Type B pancreatic cell (in vitro differentiated cells): ENCODE measurements around the gene SUPT3H. TPM values are rescaled to one million over a fixed set of nuclear protein-coding genes. Genes with fewer than 3 reads are reported as not detected.
"Not testable (repeated sequence)": the region's sequence is repeated elsewhere in the genome, so short reads cannot be mapped to it uniquely, and the experiment has no call there.

Experiments used
- DNase-seq: peaks from one replicate; pipeline ENCODE4 v3.0.0; 2021; ENCODE audit warnings: mixed read lengths; ENCODE audit not compliant: unreplicated experiment; ENCODE audit errors: extremely low spot score
- H3K27ac Mint-ChIP-seq: 2 replicates; pipeline ENCODE4 v1.8.0; 2021; ENCODE audit warnings: mild to moderate bottlenecking, mixed read lengths
- H3K27me3 Mint-ChIP-seq: 2 replicates; pipeline ENCODE4 v1.8.0; 2021; ENCODE audit warnings: mixed read lengths
- H3K36me3 Mint-ChIP-seq: 2 replicates; pipeline ENCODE4 v1.8.0; 2021; ENCODE audit warnings: mixed read lengths
- H3K4me1 Mint-ChIP-seq: one replicate; pipeline ENCODE4 v1.8.0; 2021; ENCODE audit warnings: mixed read lengths; ENCODE audit not compliant: unreplicated experiment
- H3K4me3 Mint-ChIP-seq: 2 replicates; pipeline ENCODE4 v1.8.0; 2021; ENCODE audit warnings: mild to moderate bottlenecking, mixed read lengths
- H3K9me3 Mint-ChIP-seq: 2 replicates; pipeline ENCODE4 v1.8.0; 2021; ENCODE audit warnings: mixed read lengths
- total RNA-seq: library from RNA; stranded (reverse); gene quantifications from 2 replicates; pipeline ENCODE4 v1.2.1, GENCODE V29; 2021; ENCODE audit warnings: low replicate concordance
- TF ChIP-seq, protein P1 (sequence below): fragments of 200-600 bp; sonication (generic); conservative IDR thresholded peaks from 2 replicates; pipeline ENCODE4 v1.5.0; 2021; ENCODE audit warnings: antibody characterized with exemption, mild to moderate bottlenecking

SUPT3H gene
- total RNA-seq, 1 donor from 2014 or later = 18.4 TPM

- H3K4me3 Mint-ChIP-seq = no peak overlapping the region
- DNase-seq = no peak
- TF ChIP-seq, protein P1, sequence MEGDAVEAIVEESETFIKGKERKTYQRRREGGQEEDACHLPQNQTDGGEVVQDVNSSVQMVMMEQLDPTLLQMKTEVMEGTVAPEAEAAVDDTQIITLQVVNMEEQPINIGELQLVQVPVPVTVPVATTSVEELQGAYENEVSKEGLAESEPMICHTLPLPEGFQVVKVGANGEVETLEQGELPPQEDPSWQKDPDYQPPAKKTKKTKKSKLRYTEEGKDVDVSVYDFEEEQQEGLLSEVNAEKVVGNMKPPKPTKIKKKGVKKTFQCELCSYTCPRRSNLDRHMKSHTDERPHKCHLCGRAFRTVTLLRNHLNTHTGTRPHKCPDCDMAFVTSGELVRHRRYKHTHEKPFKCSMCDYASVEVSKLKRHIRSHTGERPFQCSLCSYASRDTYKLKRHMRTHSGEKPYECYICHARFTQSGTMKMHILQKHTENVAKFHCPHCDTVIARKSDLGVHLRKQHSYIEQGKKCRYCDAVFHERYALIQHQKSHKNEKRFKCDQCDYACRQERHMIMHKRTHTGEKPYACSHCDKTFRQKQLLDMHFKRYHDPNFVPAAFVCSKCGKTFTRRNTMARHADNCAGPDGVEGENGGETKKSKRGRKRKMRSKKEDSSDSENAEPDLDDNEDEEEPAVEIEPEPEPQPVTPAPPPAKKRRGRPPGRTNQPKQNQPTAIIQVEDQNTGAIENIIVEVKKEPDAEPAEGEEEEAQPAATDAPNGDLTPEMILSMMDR = no peak
- H3K27ac Mint-ChIP-seq = no peak overlapping the region
- no peaks in the 10 kb centered on the region for H3K9me3 Mint-ChIP-seq
- H3K27me3 Mint-ChIP-seq = no peaks in the 10 kb centered on the region
- H3K4me1 Mint-ChIP-seq = no peaks in the 10 kb centered on the region
- no peaks in the 10 kb centered on the region for H3K36me3 Mint-ChIP-seq
These were observed 480.4 kb downstream of the SUPT3H start for GRCh38 chr6:44897316-44897715.

- Mint-ChIP-seq H3K4me1 (no peaks in the 10 kb centered on the region), H3K27ac (no peak overlapping the region), H3K36me3 (no peaks in the 10 kb centered on the region), H3K4me3 (no peak overlapping the region), H3K27me3 (no peaks in the 10 kb centered on the region), H3K9me3 (no peaks in the 10 kb centered on the region)
- DNase-seq = no peak
- TF ChIP-seq, protein P1 = no peak
These were observed 481.0 kb downstream of the SUPT3H start for GRCh38 chr6:44896701-44897100.

GRCh38 chr6:44892579-44892978, 485.2 kb downstream of the SUPT3H start:
- Mint-ChIP-seq H3K36me3 (no peaks in the 10 kb centered on the region), H3K27me3 (no peaks in the 10 kb centered on the region)

GRCh38 chr6:44879071-44879470, 498.7 kb downstream of the SUPT3H start:
- not testable (repeated sequence) for H3K4me3 Mint-ChIP-seq, H3K27ac Mint-ChIP-seq, H3K27me3 Mint-ChIP-seq, DNase-seq, H3K4me1 Mint-ChIP-seq, H3K36me3 Mint-ChIP-seq
- H3K9me3 Mint-ChIP-seq = peaks cover 10% of the 10 kb centered on the region

More at GRCh38 chr6:44892579-44892978, 485.2 kb downstream of the SUPT3H start:
- no peak overlapping the region for H3K4me3 Mint-ChIP-seq
- no peaks in the 10 kb centered on the region for H3K9me3 Mint-ChIP-seq
- no peaks in the 10 kb centered on the region for H3K4me1 Mint-ChIP-seq
- TF ChIP-seq, protein P1 = no peak
- no peak overlapping the region for H3K27ac Mint-ChIP-seq
- no peak for DNase-seq

DNA sequence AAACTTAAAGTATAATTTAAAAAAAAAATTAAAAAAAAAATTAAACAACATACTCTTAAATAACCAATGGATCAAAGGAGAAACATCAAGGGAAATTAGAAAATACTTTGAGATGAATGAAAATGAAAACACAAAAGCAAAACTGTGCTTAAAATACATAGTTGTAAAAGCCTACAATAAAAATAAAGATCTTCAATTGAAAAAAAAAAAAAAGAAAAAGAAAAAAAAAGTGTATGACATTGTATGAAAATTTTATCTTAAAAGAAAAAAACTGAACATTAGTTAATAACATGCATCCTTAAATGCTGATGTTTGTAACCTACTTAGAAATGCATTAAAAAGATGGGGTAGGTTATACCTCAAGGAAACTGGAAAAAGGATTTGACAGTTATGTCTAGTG, 501.1 kb downstream of the SUPT3H start:
- not testable (repeated sequence) for H3K4me3 Mint-ChIP-seq, H3K27ac Mint-ChIP-seq, DNase-seq, H3K4me1 Mint-ChIP-seq, H3K9me3 Mint-ChIP-seq, H3K36me3 Mint-ChIP-seq, H3K27me3 Mint-ChIP-seq

DNA sequence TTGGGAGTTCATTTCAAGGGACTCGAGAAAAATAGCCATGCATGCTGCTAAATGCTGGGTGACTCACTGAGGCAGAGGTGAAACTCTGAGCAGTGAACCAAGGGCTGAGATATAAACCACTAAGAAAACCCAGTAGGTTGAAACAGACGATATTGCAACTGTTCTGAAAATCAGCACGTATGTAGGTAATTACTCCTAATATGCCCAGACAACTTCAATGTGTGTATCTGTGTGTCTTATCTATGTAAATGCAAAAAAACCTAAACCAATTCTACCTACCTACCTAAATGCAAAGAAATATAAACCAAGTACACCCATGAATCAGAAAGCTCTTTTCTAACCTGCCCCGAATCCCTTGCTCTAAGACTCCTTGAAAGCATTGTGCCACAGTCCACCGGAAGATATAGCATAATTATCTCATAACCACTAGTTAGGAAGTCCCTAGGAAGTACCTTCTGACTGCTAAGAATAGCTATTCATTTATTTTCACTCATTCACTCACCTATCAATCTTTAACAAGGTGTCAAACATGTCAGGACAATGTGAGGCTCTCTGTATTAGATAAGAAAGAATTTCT, 508.3 kb downstream of the SUPT3H start:
- Mint-ChIP-seq H3K4me3 (no peak overlapping the region), H3K27ac (no peak overlapping the region), H3K27me3 (no peaks in the 10 kb centered on the region), H3K4me1 (no peaks in the 10 kb centered on the region), H3K9me3 (peaks cover 12% of the 10 kb centered on the region), H3K36me3 (peaks cover 5% of the 10 kb centered on the region)
- TF ChIP-seq, protein P1 = no peak
- DNase-seq = no peak

DNA sequence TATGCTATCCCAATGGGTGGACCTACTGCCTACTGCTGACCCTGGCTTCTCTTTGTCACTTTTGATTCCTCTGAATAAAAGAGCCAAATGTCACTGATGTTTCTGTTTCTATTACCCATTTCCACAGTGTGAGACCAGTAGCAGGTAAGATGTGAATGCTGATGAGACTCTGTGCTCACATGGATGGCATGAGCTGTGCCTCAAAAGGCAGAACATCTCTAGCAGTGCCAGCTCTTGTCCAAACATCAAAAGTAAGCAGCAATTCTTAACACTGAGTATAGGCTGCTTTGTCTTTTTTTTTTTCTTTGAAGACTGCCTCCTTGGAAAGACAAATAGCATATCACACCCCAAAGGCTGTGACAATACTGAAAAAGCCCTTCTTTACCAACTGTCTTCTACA, 508.8 kb downstream of the SUPT3H start:
- TF ChIP-seq, protein P1 = no peak
- Mint-ChIP-seq H3K4me1 (no peaks in the 10 kb centered on the region), H3K27me3 (no peaks in the 10 kb centered on the region)

More for the DNA sequence above, 508.8 kb downstream of the SUPT3H start:
- no peak overlapping the region for H3K27ac Mint-ChIP-seq
- H3K4me3 Mint-ChIP-seq = no peak overlapping the region
- peaks cover 12% of the 10 kb centered on the region for H3K9me3 Mint-ChIP-seq
- H3K36me3 Mint-ChIP-seq = peaks cover 5% of the 10 kb centered on the region
- no peak for DNase-seq
